Left renal pelvis (tissue), 4 donors: Measurements from ENCODE around the gene CARHSP1. TPM values are rescaled to one million over a fixed set of nuclear protein-coding genes. Genes with fewer than 3 reads are reported as not detected.
"Not testable (repeated sequence)": the region's sequence is repeated elsewhere in the genome, so short reads cannot be mapped to it uniquely, and the experiment has no call there.

ENCODE experiments used
- DNase-seq, 4 donors: peaks; one replicate each; pipeline ENCODE4 v3.0.0-alpha.2; 2013; ENCODE audit warnings: low read depth in 4 of 4, low spot score in 3 of 4
- polyA plus RNA-seq, 4 donors: library from polyadenylated mRNA; unstranded; fragments of 120-200 nt; gene quantifications; one replicate each; pipeline ENCODE4 v1.2.1, GENCODE V29; 2013; ENCODE audit not compliant: insufficient read length in 4 of 4

Gene CARHSP1
- polyA plus RNA-seq: 10 to 100 TPM; 53.4 to 80.5 (median 65.8) TPM

GRCh38 chr16:8868416-8869211 lies at the start of gene CARHSP1:
CARHSP1 (minus strand) TSS chr16:8869006; CDS start chr16:8859328, 9,678 bp downstream.
- peak in 2 of 4 donors; percentile 79 to 80 for DNase-seq

GRCh38 chr16:8917336-8917735 lies 48.5 kb upstream of the CARHSP1 start:
- not testable (repeated sequence) for DNase-seq

- DNase-seq: no peak
These were observed 47.9 kb upstream of the CARHSP1 start for GRCh38 chr16:8916541-8917225.

GRCh38 chr16:8915722-8916301 lies 47.0 kb upstream of the CARHSP1 start:
- DNase-seq: no peak

- no peak for DNase-seq
These were observed 45.3 kb upstream of the CARHSP1 start for GRCh38 chr16:8914098-8914497.

- no peak for DNase-seq
These were observed 44.0 kb upstream of the CARHSP1 start for GRCh38 chr16:8912793-8913192.

GRCh38 chr16:8910811-8911210 lies 42.0 kb upstream of the CARHSP1 start:
- DNase-seq: no peak

GRCh38 chr16:8908810-8909468 lies 40.1 kb upstream of the CARHSP1 start:
- no peak for DNase-seq

- DNase-seq: no peak
These were observed 38.3 kb upstream of the CARHSP1 start for GRCh38 chr16:8907096-8907495.

GRCh38 chr16:8905795-8906591 lies 37.2 kb upstream of the CARHSP1 start:
- no peak for DNase-seq

GRCh38 chr16:8905168-8905762 lies 36.5 kb upstream of the CARHSP1 start:
- no peak for DNase-seq

- DNase-seq: no peak
These were observed 35.2 kb upstream of the CARHSP1 start for GRCh38 chr16:8904018-8904430.

GRCh38 chr16:8903004-8903403 lies 34.2 kb upstream of the CARHSP1 start:
- no peak for DNase-seq

GRCh38 chr16:8901320-8901861 lies 32.6 kb upstream of the CARHSP1 start:
- no peak for DNase-seq

- DNase-seq: no peak
These were observed 31.5 kb upstream of the CARHSP1 start for GRCh38 chr16:8900343-8900742.

- DNase-seq: no peak
These were observed 31.0 kb upstream of the CARHSP1 start for GRCh38 chr16:8899709-8900317.

GRCh38 chr16:8898660-8899318 lies 30.0 kb upstream of the CARHSP1 start:
- no peak for DNase-seq

GRCh38 chr16:8894736-8895334 lies 26.0 kb upstream of the CARHSP1 start:
- DNase-seq: no peak
